ENCODE data around the gene CNGA1.
"Not testable (repeated sequence)": the region's sequence is repeated elsewhere in the genome, so short reads cannot be mapped to it uniquely, and the experiment has no call there.

Gene CNGA1

DNA sequence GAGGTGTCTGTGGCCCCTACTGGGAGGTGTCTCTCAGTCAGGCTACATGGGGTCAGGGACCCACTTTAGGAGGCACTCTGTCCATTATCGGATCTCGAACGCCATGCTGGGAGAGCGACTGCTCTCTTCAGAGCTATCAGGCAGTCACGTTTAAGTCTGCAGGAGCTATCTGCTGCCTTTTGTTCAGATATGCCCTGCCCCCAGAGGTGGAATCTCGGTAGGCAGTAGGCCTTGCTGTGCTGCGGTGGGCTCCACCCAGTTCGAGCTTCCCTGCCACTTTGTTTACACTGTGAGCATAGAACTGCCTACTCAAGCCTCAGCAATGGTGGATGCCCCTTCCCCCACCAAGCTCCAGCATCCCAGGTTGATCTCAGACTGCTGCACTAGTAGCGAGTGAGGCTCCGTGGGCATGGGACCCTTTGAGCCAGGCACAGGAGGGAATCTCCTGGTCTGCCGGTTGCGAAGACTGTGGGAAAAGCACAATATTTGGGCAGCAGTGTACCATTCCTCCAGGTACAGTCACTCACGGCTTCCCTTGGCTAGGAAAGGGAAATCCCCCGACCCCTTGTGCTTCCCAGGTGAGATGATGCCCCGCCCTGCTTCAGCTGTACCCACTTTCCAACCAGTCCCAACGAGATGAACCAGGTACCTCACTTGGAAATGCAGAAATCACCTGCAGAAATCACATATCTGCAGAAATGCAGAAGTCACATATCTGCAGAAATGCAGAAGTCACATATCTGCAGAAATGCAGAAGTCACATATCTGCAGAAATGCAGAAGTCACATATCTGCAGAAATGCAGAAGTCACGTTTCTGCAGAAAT is 93.8 kb downstream of the CNGA1 start:
- not testable (repeated sequence) for H3K27me3 ChIP-seq (ENCODE audit: control insufficient read depth, insufficient read depth, low read length); H3K27ac ChIP-seq (ENCODE audit: low read length); H3K4me1 ChIP-seq (ENCODE audit: control insufficient read depth, low read depth, low read length); H3K36me3 ChIP-seq (ENCODE audit: control insufficient read depth, low read depth, low read length); H3K9ac ChIP-seq (ENCODE audit: low read length); H3K9me3 ChIP-seq (ENCODE audit: control insufficient read depth, low read depth, low read length)
- peak overlapping the region; percentile 9 for H3K4me3 ChIP-seq (ENCODE audit: low read length)

DNA sequence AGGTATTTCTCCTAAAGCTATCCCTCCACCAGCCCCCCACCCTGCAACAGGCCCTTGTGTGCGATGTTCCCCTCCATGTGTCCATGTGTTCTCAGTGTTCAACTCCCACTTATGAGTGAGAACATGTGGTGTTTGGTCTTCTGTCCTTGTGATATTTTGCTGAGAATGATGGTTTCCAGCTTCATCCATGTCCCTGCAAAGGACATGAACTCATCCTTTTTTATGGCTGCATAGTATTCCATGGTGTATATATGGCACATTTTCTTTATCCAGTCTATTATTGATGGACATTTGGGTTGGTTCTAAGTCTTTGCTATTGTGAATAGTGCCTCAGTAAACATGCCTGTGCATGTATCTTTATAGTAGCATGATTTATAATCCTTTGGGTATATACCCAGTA is 99.3 kb downstream of the CNGA1 start:
- H3K9ac ChIP-seq (ENCODE audit: low read length); H3K9me3 ChIP-seq (ENCODE audit: control insufficient read depth, low read depth, low read length); H3K4me1 ChIP-seq (ENCODE audit: control insufficient read depth, low read depth, low read length); H3K27me3 ChIP-seq (ENCODE audit: control insufficient read depth, insufficient read depth, low read length); H3K36me3 ChIP-seq (ENCODE audit: control insufficient read depth, low read depth, low read length); H3K27ac ChIP-seq (ENCODE audit: low read length); H3K4me3 ChIP-seq (ENCODE audit: low read length): not testable (repeated sequence)

DNA sequence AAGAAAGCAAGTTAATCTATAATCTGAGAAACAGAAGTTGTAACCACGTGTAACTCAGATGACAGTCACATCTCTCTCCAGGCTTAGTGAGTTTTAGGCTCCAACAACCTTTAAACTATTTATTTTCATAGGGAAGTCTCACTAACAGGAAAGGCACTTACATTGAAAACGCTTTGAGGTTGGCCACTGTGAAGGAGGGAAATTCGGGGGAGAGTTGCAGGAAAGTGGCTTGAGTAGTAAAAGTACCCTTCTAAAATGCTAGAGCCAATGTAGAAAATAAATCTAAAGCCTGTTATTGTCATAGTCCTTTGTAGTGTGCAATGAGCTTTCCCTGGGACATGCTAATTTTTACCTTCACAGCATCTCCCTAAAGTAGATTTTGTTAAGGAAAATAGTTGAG is 101.1 kb downstream of the CNGA1 start:
- peaks cover 7% of the 10 kb centered on the region for H3K4me1 ChIP-seq (ENCODE audit: control insufficient read depth, low read depth, low read length)
- peak overlapping the region; percentile 66 for H3K9ac ChIP-seq (ENCODE audit: low read length)
- peak overlapping the region; percentile 92 for H3K4me3 ChIP-seq (ENCODE audit: low read length)
- no peaks in the 10 kb centered on the region for H3K9me3 ChIP-seq (ENCODE audit: control insufficient read depth, low read depth, low read length)
- no peak overlapping the region for H3K27ac ChIP-seq (ENCODE audit: low read length)
- peaks cover 12% of the 10 kb centered on the region for H3K36me3 ChIP-seq (ENCODE audit: control insufficient read depth, low read depth, low read length)
- peaks cover 7% of the 10 kb centered on the region for H3K27me3 ChIP-seq (ENCODE audit: control insufficient read depth, insufficient read depth, low read length)

- Histone ChIP-seq H3K4me1 (ENCODE audit: control insufficient read depth, low read depth, low read length) (peaks cover 7% of the 10 kb centered on the region), H3K27me3 (ENCODE audit: control insufficient read depth, insufficient read depth, low read length) (peaks cover 7% of the 10 kb centered on the region), H3K36me3 (ENCODE audit: control insufficient read depth, low read depth, low read length) (peaks cover 13% of the 10 kb centered on the region), H3K9me3 (ENCODE audit: control insufficient read depth, low read depth, low read length) (no peaks in the 10 kb centered on the region), H3K4me3 (ENCODE audit: low read length) (peak overlapping the region; percentile 92), H3K27ac (ENCODE audit: low read length) (no peak overlapping the region), H3K9ac (ENCODE audit: low read length) (peak overlapping the region; percentile 66)
These were observed 101.6 kb downstream of the CNGA1 start for GRCh38 chr4:47914926-47915237.

DNA sequence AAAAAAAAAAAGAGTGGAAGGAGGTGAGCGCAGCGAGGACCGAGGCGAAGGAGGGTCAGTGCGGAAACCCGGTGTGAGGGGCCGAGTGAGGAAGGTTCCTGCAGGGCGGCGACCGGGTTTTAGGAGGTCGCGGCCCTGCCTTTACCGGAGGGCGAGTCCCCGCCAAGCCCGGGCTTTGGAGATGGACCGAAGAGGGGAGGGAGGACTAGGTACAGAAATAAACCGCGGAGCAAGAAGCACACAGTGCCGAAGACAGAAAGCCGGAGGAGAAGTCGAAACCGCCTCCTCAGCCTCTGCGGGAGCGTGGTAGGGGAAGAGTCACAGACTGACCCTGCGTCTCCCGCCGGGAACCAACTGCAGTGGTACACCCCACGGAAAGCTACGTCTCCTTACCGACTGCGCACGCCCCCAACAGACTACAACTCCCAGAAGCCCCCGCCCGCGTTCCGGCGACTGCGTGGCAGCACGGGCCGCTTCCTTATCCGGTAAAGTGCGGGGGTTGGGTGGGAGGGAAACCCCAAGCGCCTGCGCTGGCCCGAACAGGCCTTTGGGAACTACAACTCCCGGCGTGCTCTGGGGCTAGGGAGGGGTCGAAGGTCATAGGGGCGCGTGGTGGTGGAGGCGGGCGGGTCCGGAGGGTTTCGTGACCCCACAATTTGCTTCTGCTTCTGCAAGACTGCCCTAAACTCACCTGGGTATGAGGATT is 102.1 kb downstream of the CNGA1 start, which contains the start of gene NFXL1:
Gene NFXL1 (minus strand): TSS at position 364 of the 706 bp plus-strand sequence. CDS start 380 bp downstream, outside the sequence.
- Histone ChIP-seq H3K9me3 (ENCODE audit: control insufficient read depth, low read depth, low read length) (no peaks in the 10 kb centered on the region), H3K27ac (ENCODE audit: low read length) (peak within 1 kb of the TSS; percentile 83), H3K36me3 (ENCODE audit: control insufficient read depth, low read depth, low read length) (peaks cover 13% of the 10 kb centered on the region), H3K9ac (ENCODE audit: low read length) (peak within 1 kb of the TSS; percentile 89), H3K4me1 (ENCODE audit: control insufficient read depth, low read depth, low read length) (peaks cover 7% of the 10 kb centered on the region), H3K27me3 (ENCODE audit: control insufficient read depth, insufficient read depth, low read length) (peaks cover 7% of the 10 kb centered on the region), H3K4me3 (ENCODE audit: low read length) (peak within 1 kb of the TSS; percentile 92)

GRCh38 chr4:47913861-47914219 is 102.6 kb downstream of the CNGA1 start:
- H3K27ac ChIP-seq (ENCODE audit: low read length) = peak overlapping the region; percentile 83
- H3K9ac ChIP-seq (ENCODE audit: low read length) = peak overlapping the region; percentile 89
- peaks cover 7% of the 10 kb centered on the region for H3K27me3 ChIP-seq (ENCODE audit: control insufficient read depth, insufficient read depth, low read length)
- H3K4me3 ChIP-seq (ENCODE audit: low read length) = peak overlapping the region; percentile 92
- no peaks in the 10 kb centered on the region for H3K9me3 ChIP-seq (ENCODE audit: control insufficient read depth, low read depth, low read length)
- H3K36me3 ChIP-seq (ENCODE audit: control insufficient read depth, low read depth, low read length) = peaks cover 17% of the 10 kb centered on the region
- peaks cover 7% of the 10 kb centered on the region for H3K4me1 ChIP-seq (ENCODE audit: control insufficient read depth, low read depth, low read length)

DNA sequence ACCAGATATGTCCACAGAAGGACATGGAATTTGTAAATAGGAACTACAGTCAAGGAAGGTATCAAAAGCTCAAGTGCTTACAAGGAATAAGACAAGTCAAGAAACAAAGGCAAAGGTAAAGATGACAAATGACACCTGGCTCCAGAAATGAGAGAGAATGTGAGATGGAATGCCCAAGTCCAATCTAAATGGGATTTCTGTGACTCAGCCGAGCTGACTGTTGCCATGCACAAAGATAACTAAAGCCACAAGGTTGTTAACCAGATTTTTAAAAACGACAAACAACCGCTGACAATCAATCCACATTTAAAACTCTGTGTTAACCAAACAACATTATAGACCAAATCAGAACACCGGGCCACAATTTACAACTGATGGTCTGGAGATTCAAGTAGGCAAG is 103.2 kb downstream of the CNGA1 start:
- H3K9me3 ChIP-seq (ENCODE audit: control insufficient read depth, low read depth, low read length) = no peaks in the 10 kb centered on the region
- peak overlapping the region; percentile 89 for H3K9ac ChIP-seq (ENCODE audit: low read length)
- peaks cover 7% of the 10 kb centered on the region for H3K4me1 ChIP-seq (ENCODE audit: control insufficient read depth, low read depth, low read length)
- H3K27ac ChIP-seq (ENCODE audit: low read length) = peak overlapping the region; percentile 83
- H3K36me3 ChIP-seq (ENCODE audit: control insufficient read depth, low read depth, low read length) = peaks cover 18% of the 10 kb centered on the region
- peak overlapping the region; percentile 92 for H3K4me3 ChIP-seq (ENCODE audit: low read length)
- H3K27me3 ChIP-seq (ENCODE audit: control insufficient read depth, insufficient read depth, low read length) = peaks cover 7% of the 10 kb centered on the region

- Histone ChIP-seq H3K4me1 (ENCODE audit: control insufficient read depth, low read depth, low read length) (peaks cover 5% of the 10 kb centered on the region), H3K36me3 (ENCODE audit: control insufficient read depth, low read depth, low read length) (peaks cover 66% of the 10 kb centered on the region), H3K4me3 (ENCODE audit: low read length) (no peak overlapping the region), H3K27me3 (ENCODE audit: control insufficient read depth, insufficient read depth, low read length) (no peaks in the 10 kb centered on the region), H3K9ac (ENCODE audit: low read length) (no peak overlapping the region), H3K9me3 (ENCODE audit: control insufficient read depth, low read depth, low read length) (no peaks in the 10 kb centered on the region), H3K27ac (ENCODE audit: low read length) (no peak overlapping the region)
These were observed 109.3 kb downstream of the CNGA1 start for GRCh38 chr4:47907089-47907646.

DNA sequence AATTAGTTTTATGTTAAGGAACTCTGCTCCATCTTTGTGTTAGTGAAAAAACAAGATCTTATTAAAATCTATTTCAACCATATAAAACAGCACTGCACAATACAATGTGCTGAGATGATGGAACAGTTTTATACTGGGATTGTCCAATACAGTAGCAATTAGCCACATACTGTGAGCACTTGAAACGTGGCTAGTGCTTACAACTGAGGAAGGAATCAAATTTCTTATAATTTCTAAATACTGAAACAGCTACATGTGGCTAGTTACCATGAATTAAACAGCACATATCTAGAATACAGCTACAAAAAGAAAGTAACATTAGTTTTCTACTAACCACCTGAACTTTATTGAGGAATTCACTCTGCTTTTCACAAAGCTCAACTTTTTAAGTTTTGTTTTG is 116.8 kb downstream of the CNGA1 start:
- no peak overlapping the region for H3K27ac ChIP-seq (ENCODE audit: low read length)
- H3K4me1 ChIP-seq (ENCODE audit: control insufficient read depth, low read depth, low read length) = no peaks in the 10 kb centered on the region
- H3K9me3 ChIP-seq (ENCODE audit: control insufficient read depth, low read depth, low read length) = no peaks in the 10 kb centered on the region
- H3K36me3 ChIP-seq (ENCODE audit: control insufficient read depth, low read depth, low read length) = peaks cover 86% of the 10 kb centered on the region
- no peak overlapping the region for H3K9ac ChIP-seq (ENCODE audit: low read length)
- no peak overlapping the region for H3K4me3 ChIP-seq (ENCODE audit: low read length)
- H3K27me3 ChIP-seq (ENCODE audit: control insufficient read depth, insufficient read depth, low read length) = no peaks in the 10 kb centered on the region

DNA sequence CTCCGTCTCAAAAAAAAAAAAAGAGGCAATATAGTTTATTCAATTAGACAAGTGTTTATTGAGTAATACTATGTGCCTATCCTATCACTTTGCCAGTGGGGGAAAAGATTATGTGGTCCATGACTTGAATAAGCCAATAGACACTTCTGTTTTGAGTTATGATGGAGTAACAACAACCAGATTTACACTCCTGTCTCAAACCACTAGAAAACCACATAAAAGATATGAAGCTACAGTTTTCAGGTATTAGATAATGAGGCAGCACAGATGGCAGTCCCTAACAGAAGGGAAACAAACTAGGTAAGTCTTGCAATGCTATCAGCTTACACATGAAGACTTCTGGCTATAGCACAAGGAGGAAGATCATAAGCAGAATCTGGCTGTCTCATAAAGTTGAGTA is 124.6 kb downstream of the CNGA1 start:
- Histone ChIP-seq H3K4me3 (ENCODE audit: low read length) (no peak overlapping the region), H3K9me3 (ENCODE audit: control insufficient read depth, low read depth, low read length) (no peaks in the 10 kb centered on the region), H3K27ac (ENCODE audit: low read length) (no peak overlapping the region), H3K36me3 (ENCODE audit: control insufficient read depth, low read depth, low read length) (peaks cover 91% of the 10 kb centered on the region), H3K27me3 (ENCODE audit: control insufficient read depth, insufficient read depth, low read length) (no peaks in the 10 kb centered on the region), H3K9ac (ENCODE audit: low read length) (no peak overlapping the region), H3K4me1 (ENCODE audit: control insufficient read depth, low read depth, low read length) (no peaks in the 10 kb centered on the region)
